B cell (primary cell): Measurements from ENCODE around the gene TNRC6C. TPM values are rescaled to one million over a fixed set of nuclear protein-coding genes. Genes with fewer than 3 reads are reported as not detected.

Source experiments
- ATAC-seq: fragments of 200-7000 bp; cut with Tn5 transposase; one replicate; pipeline ENCODE4 v1.10.0; 2021; ENCODE audit warnings: low read depth, mild to moderate bottlenecking, moderate number of reproducible peaks, moderate library complexity
- CTCF ChIA-PET: fragments of 350-600 bp; sonication (Branson Sonifier 250); formaldehyde crosslinking; loops from one replicate; lab custom pipeline; 2021; ENCODE audit warnings: antibody characterized with exemption, inconsistent platforms; lab: Charles Lee
- POLR2A ChIA-PET: fragments of 350-600 bp; sonication (Branson Sonifier 250); formaldehyde crosslinking; loops from one replicate; lab custom pipeline; 2021; ENCODE audit warnings: antibody characterized with exemption; lab: Charles Lee
- DNase-seq: peaks from one replicate; pipeline ENCODE4 v3.0.0; 2013
- H2AFZ ChIP-seq: 2 replicates; pipeline ENCODE4 v1.6.1; 2012; ENCODE audit warnings: mild to moderate bottlenecking, low read depth, low read length; ENCODE audit not compliant: insufficient read depth, poor library complexity, severe bottlenecking
- H3K27ac ChIP-seq, 2 donors: 1 replicate in 1 of 2; 2 replicates in 1 of 2; pipeline ENCODE4 v1.5.1; 2012 to 2013; ENCODE audit warnings: low read length in 2 of 2, mild to moderate bottlenecking in 2 of 2, moderate library complexity in 1 of 2
- H3K27me3 ChIP-seq, 4 experiments: fragments of 200-600 bp in 1 of 4; sonication (generic) in 1 of 4; replicated peaks in 1 of 4; 1 replicate in 2 of 4; 2 replicates in 2 of 4; pipeline versions ENCODE4 v1.6.1 to v1.7.0; 2013 to 2016; ENCODE audit warnings: low read length in 3 of 4, mild to moderate bottlenecking in 2 of 4, mixed read lengths in 1 of 4, moderate library complexity in 1 of 4; ENCODE audit not compliant: insufficient read depth in 4 of 4, control insufficient read depth in 3 of 4; ENCODE audit errors: control extremely low read depth in 1 of 4
- H3K36me3 ChIP-seq, 2 experiments: replicated peaks in 1 of 2; 1 replicate in 1 of 2; 2 replicates in 1 of 2; pipeline versions ENCODE4 v1.6.1 to v1.7.1; 2013; ENCODE audit warnings: low read length in 1 of 2; ENCODE audit not compliant: insufficient read depth in 2 of 2, control insufficient read depth in 1 of 2; ENCODE audit errors: control extremely low read depth in 1 of 2, extremely low read depth in 1 of 2
- H3K4me1 ChIP-seq, 2 donors: fragments of 200-600 bp in 1 of 2; sonication (generic) in 1 of 2; 1 replicate in 1 of 2; 2 replicates in 1 of 2; pipeline versions ENCODE4 v1.5.1 to v1.6.1; 2013 to 2017; ENCODE audit warnings: low read length in 2 of 2; ENCODE audit not compliant: control insufficient read depth in 2 of 2, insufficient read depth in 2 of 2
- H3K4me2 ChIP-seq: replicated peaks from 2 replicates; pipeline ENCODE3; 2012; ENCODE audit warnings: mild to moderate bottlenecking, low read depth, low read length; ENCODE audit not compliant: poor library complexity, severe bottlenecking
- H3K4me3 ChIP-seq, 5 experiments: fragments of 200-600 bp in 1 of 5; sonication (generic) in 1 of 5; 1 replicate in 3 of 5; 2 replicates in 2 of 5; pipeline versions ENCODE4 v1.5.1 to v1.7.0; 2011 to 2016; ENCODE audit warnings: low read length in 4 of 5, mild to moderate bottlenecking in 4 of 5, low read depth in 2 of 5, control low read depth in 1 of 5, moderate library complexity in 1 of 5; ENCODE audit not compliant: insufficient read depth in 1 of 5; ENCODE audit errors: control extremely low read depth in 1 of 5, extremely low read depth in 1 of 5
- H3K79me2 ChIP-seq: fragments of 200-600 bp; sonication (generic); one replicate; pipeline ENCODE4 v1.6.0; 2016; ENCODE audit warnings: low read length; ENCODE audit not compliant: control insufficient read depth, insufficient read depth
- H3K9ac ChIP-seq: fragments of 200-600 bp; sonication (generic); 2 replicates; pipeline ENCODE4 v1.6.1; 2017; ENCODE audit warnings: mild to moderate bottlenecking, low read length, moderate library complexity
- H3K9me3 ChIP-seq, 3 donors: one replicate each; pipeline versions ENCODE4 v1.6.1 to v1.7.1; 2013; ENCODE audit warnings: low read length in 2 of 3; ENCODE audit not compliant: control insufficient read depth in 2 of 3, insufficient read depth in 1 of 3; ENCODE audit errors: control extremely low read depth in 1 of 3
- H4K20me1 ChIP-seq: 2 replicates; pipeline ENCODE4 v1.6.0; 2012; ENCODE audit warnings: mild to moderate bottlenecking, low read length; ENCODE audit not compliant: insufficient read depth, control insufficient read depth, poor library complexity, severe bottlenecking
- H3K27ac Mint-ChIP-seq: one replicate; pipeline ENCODE4 v1.8.0; 2021; ENCODE audit warnings: mixed read lengths
- H3K27me3 Mint-ChIP-seq: one replicate; pipeline ENCODE4 v1.8.0; 2021; ENCODE audit warnings: mixed read lengths
- H3K4me1 Mint-ChIP-seq: one replicate; pipeline ENCODE4 v1.8.0; 2021; ENCODE audit warnings: mixed read lengths
- H3K4me3 Mint-ChIP-seq: one replicate; pipeline ENCODE4 v1.8.0; 2021; ENCODE audit warnings: mixed read lengths
- H3K9me3 Mint-ChIP-seq: one replicate; pipeline ENCODE4 v1.8.0; 2022; ENCODE audit warnings: mixed read lengths; ENCODE audit not compliant: insufficient read depth
- EZH2 ChIP-seq: IDR thresholded peaks from 2 replicates; pipeline ENCODE4 v1.6.1; 2012; ENCODE audit warnings: borderline replicate concordance, low read depth, mild to moderate bottlenecking, moderate library complexity, low read length; ENCODE audit not compliant: insufficient read depth, poor library complexity, severe bottlenecking
- WGBS: methylation state at CpG from one replicate; pipeline ENCODE4 v1.1.5; 2013; ENCODE audit warnings: missing lambda C conversion rate; ENCODE audit not compliant: insufficient coverage; 5-methylcytosine and 5-hydroxymethylcytosine counted together
- intact Hi-C: fragments of 100-400 bp; cut with micrococcal nuclease; formaldehyde crosslinking; loops from one replicate; pipeline ENCODE4 v1.10.0; 2022
- polyA plus RNA-seq: library from polyadenylated mRNA; depleted of rRNA; stranded (reverse); fragments of >200 nt; gene quantifications from 2 replicates; pipeline ENCODE4 v1.2.3, GENCODE V29; 2012
- total RNA-seq, 2 donors: library from RNA; stranded (reverse); fragments of 120-200 nt in 1 of 2; gene quantifications; 1 replicate in 1 of 2; 2 replicates in 1 of 2; pipeline versions ENCODE4 v1.2.3 to v1.2.4, GENCODE V29; 2013 to 2022
- TF ChIP-seq, protein P1 (sequence below): fragments of 200-600 bp; IDR thresholded peaks from one replicate; pipeline ENCODE4 v1.8.0; 2022; ENCODE audit warnings: antibody characterized with exemption, mild to moderate bottlenecking

The TNRC6C gene
- total and polyA plus RNA-seq, 2 donors (not counting 1 experiment from before 2014, with no cell fraction given) = 3.9 to 63.8 TPM

DNA sequence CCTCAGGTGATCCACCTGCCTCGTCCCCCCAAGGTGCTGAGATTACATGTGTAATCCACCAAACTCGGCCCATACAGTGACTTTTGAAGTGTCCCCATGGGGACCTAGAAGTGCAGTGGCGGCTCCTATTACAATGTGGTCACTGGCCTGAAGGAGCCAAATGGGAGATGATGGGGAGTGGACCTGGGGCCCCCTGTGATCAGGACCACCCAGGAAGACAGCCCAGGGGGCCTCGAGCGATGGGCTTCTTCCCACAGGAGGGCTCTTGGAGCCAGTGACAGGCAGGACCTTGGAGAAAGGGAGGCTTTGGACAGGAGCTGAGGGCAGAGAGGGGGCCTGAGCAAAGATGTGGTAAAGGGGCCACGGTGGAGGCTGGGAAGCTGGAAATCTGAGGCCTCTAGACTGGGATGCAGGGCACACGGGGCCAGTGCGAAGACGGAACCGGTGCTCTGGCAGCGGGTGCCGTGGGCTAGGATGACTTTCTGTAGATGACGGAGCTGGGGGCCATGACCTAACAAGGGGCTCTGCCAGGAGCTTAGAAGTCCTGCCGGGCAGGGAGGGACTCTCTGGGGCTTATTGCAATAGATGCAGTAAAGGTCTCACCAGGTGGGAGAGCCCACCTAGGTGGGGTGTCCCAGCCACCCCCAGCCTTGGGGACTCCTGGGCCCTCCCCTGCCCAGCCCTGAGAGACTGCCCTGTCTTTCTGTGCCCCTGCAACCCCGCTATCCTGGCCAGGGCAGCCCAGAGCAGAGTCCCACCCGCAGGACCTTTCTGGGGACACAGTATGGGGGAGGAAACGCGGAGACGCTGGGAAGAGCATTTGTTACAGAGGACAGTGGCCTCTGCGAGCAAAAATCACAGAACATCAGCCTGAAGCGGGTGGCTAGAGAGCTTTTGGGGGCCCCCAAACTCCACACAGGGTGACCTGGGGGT lies 185.0 kb downstream of the TNRC6C start:
- peak overlapping the region; percentile 67 for H3K4me2 ChIP-seq
- H4K20me1 ChIP-seq = peaks cover 9% of the 10 kb centered on the region
- no peak for TF ChIP-seq EZH2
- TF ChIP-seq, protein P1, sequence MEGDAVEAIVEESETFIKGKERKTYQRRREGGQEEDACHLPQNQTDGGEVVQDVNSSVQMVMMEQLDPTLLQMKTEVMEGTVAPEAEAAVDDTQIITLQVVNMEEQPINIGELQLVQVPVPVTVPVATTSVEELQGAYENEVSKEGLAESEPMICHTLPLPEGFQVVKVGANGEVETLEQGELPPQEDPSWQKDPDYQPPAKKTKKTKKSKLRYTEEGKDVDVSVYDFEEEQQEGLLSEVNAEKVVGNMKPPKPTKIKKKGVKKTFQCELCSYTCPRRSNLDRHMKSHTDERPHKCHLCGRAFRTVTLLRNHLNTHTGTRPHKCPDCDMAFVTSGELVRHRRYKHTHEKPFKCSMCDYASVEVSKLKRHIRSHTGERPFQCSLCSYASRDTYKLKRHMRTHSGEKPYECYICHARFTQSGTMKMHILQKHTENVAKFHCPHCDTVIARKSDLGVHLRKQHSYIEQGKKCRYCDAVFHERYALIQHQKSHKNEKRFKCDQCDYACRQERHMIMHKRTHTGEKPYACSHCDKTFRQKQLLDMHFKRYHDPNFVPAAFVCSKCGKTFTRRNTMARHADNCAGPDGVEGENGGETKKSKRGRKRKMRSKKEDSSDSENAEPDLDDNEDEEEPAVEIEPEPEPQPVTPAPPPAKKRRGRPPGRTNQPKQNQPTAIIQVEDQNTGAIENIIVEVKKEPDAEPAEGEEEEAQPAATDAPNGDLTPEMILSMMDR = no peak
- H3K4me1 Mint-ChIP-seq = peaks cover 83% of the 10 kb centered on the region
- 92% methylated on average over 17 of the region's 21 CpGs for whole genome bisulfite sequencing
- no peak overlapping the region for H3K4me3 Mint-ChIP-seq
- H3K9me3 Mint-ChIP-seq = no peaks in the 10 kb centered on the region
- CTCF ChIA-PET = interaction anchor here (1.2 to 14.1 kb wide), 4 partner anchors 13 to 34 kb away, joined by 3 to 357 read pairs (median 6); partner anchors contain the start of genes SYNGR2, TK1 and TMC8
- H3K27me3 Mint-ChIP-seq = no peaks in the 10 kb centered on the region
- H3K27me3 ChIP-seq = no peaks in the 10 kb centered on the region
- intact Hi-C loops = no loop called here
- H2AFZ ChIP-seq = no peak overlapping the region
- H3K4me1 ChIP-seq = peaks cover 82 to 95% of the 10 kb centered on the region in 2 donors
- POLR2A ChIA-PET = interaction anchor here (0.5 to 22.6 kb wide), 7 partner anchors 9 to 213 kb away, joined by 3 to 432 read pairs (median 9); partner anchors contain the start of genes SYNGR2, TMC6 and TMC8
- peaks cover 0 to 24% of the 10 kb centered on the region in 2 experiments for H3K36me3 ChIP-seq
- ATAC-seq = no peak
- DNase-seq = no peak
- peak overlapping the region; percentile 38 to 57 for H3K27ac ChIP-seq
- H3K9me3 ChIP-seq = peaks cover 0 to 10% (median 0%) of the 10 kb centered on the region in 3 donors
- H3K4me3 ChIP-seq = no peak overlapping the region
- peak overlapping the region; percentile 81 for H3K27ac Mint-ChIP-seq
- H3K9ac ChIP-seq = no peak overlapping the region
- peaks cover 21% of the 10 kb centered on the region for H3K79me2 ChIP-seq
